ENCODE data around the gene KITLG.

Gene KITLG

DNA sequence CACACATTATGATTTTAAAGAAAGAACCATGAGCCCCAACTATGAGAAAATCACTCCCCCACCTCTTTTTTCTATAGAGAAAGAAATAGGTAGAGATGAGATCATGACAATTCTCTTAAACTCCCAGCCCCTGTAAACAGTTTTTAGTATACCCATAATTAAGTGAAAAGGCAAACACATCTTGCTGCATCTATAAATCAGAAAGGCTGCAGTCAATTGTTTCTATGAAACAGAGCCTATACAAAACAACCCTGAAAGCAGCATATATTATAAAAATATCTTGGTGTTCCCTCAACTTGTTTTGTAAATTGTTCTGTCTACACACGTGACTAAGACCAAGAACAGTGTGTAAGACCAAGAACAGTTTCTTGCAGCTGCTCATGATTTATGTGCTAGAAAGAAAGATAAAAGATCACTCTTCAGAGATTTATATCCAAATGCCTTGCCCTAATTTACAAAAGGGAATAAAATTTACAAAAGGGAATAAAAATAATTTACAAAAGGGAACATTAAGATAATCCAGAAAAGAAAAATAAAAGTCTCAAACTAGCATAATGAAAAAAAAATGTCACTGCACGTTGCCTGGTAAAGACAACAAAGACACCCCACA is 4.8 kb downstream of the KITLG start:
- DNase-seq (ENCODE audit: low read depth) = no peak

DNA sequence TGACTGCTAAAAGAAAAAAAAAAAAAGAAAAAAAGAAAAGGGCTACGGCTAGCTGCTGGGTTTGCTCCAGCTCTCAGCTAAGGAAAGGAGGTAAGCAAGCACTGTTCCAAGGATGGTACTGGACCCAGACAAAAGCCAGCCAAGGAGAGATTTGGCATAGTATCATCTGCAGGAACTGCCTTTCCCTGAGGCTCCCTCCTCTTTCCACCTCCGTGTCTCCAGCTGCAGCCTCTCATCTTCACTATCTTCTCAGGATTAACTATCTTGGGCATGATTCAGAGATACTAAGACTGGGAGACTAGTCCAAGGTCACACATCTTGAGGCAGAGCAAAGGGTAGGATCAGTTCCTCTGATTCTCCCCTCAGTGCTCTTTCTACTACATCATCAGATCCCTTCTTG is 6.0 kb downstream of the KITLG start:
- peak; percentile 57 for DNase-seq (ENCODE audit: low read depth)

DNA sequence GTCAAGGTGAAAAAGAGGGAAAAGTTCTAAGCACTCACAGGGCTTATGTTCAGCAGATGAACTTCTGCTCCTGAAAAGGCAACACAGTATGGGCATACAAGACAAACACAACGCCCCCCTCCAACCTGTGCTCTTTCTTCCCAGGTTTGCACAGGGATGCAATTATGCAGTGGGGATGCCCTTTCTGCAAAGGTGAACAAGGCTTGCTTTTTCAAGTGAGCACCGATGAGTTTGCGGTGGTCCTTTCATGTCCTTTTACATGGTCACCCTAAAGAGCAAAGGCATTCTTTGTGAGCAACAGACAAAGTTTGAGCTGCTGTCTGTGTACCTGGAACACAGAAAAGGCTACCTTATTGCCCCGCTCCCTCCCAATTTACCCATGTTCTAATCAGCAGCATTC is 6.7 kb downstream of the KITLG start:
- no peak for DNase-seq (ENCODE audit: low read depth)

DNA sequence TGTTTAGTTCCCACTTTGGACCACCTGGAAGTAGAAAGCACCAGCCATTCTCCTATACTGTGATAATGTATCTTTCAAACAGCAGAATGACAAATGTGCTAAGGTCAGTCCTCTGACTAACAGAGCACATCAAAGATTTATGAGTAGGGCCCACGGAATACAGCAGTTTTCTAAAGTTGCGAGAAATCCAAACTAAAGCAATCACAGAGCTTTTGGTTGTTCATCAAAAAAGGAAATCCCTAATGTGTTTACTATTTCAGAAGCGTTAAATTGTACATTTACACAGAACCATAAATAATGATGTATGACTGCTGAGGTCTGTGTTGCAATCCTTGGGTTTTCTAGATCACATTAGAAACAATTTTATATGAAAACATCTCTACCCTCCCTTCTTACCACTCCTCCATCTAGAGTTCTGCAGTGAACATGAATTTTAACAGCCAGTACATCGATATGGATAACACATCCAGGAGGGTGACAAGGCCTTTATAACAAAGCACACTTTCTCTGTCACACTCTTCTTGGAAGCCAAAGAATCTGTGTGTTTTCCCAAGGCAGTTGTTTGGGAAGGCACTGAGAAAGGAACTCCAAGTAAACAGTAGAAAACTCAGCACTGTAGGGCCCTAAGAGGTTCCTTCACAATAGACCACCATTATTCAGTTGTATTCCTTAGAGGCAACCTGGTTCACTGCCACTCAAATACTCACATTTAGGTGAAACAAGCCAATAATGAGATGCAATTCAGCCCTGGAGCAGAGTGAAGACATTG is 7.3 kb downstream of the KITLG start:
- DNase-seq (ENCODE audit: low read depth) = peak; percentile 38

DNA sequence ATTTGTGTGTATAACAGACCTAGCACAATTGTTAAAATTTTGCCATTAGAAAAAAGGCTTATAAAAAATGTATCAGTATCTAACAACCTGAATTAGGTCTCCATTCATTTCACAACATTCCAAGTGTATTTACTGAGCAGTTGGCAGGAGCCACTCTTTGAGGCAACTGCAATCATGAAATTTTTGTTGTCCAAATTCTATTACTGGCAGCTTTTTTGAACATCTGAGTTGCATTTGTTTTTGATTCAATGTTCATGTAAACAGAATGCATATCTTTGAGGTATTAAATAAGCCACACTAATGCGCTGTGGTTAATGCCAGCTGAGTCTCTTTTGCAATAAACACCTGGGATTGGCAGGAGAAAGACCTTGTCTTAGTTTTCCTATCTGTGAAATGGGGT is 8.7 kb downstream of the KITLG start:
- peak; percentile 27 for DNase-seq (ENCODE audit: low read depth)

DNA sequence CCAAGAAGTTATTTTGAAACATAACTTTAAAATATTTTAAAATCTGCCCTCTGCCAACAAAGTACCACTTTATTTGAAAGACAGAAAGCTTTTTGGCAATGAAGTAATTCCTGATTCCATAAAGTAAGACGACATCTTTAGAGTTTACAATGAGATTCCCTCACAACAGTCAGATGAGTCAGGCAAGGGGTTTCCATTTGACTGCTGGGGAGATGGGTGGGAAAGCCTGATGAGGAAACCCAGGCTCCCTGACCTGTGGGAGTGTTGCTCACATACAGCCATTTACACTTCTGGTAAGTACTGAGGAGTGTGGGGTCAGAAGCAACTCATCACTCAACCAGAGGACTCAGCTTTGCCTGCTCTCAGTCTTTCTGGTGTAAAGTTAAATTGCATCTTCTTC is 10.2 kb downstream of the KITLG start:
- DNase-seq (ENCODE audit: low read depth) = peak; percentile 67

DNA sequence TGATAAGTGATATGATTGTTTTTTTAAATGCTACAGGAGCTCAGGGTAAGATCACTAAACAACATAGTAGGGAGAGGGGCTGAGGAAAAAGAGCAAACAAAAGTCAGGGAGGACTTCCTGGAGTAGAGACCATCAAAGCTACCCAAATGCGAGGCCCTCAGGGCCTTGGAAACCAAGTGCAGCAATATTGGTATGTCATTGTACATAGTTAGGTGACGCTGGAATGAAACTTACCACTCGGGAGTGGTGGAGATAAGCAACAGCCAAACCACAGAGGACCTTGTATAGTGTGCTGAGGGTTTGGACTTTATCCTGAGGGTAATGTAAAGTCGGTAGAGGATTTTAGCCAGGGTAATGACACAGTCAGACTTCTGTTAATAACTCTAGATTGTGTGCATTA is 13.8 kb downstream of the KITLG start:
- peak; percentile 60 for DNase-seq (ENCODE audit: low read depth)

DNA sequence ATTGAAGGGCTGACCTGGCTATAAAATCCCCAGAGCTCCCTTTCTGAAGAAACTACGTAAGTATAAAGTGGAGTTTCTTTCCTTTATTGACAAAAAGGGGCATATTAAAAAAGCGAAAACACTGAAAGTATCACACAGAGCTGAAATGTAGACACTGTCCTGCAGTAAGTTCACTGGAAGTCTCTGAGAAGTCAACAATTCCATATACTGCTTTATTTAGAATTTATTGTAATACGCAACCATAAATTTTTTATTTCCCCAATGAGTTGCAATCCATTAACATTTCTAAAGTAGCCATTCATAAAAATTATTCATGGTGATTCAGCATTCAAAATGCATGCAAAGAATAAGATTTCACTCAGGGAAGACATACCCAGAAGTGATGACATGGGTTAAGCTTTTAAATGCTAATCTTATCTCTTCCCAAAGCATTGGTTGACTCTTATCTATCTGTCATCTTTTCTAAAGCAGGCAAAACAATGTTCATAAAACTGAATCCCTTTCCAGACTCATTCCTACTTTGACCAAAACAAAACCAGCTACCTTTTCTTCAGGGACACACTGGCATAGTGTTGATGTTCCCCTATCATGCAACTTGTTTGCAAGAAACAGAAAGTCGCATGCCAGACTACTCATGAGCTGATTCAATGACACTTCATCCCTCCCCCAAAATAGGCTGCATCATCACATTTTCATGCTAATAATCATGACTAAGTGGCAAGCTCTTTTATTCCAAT is 17.3 kb downstream of the KITLG start:
- DNase-seq (ENCODE audit: low read depth) = peak; percentile 81

DNA sequence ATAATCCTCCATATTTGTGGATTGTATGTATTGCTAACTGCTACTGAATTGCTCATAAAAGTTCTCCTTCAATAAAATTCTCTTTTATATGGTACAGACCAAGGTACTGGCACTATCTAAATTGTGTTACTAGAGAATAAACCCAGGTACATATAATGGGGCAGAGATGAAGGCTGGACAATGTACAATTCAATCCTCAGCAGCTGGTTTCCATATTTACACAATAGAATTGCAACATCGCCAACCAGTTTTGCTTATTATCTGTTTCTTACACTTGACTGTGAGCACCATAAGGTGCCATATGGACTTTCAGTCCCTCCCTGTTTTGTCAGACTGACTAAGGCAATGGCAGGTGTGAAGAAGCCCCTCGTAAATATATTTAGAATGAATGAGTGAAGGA is 18.1 kb downstream of the KITLG start:
- DNase-seq (ENCODE audit: low read depth) = no peak

DNA sequence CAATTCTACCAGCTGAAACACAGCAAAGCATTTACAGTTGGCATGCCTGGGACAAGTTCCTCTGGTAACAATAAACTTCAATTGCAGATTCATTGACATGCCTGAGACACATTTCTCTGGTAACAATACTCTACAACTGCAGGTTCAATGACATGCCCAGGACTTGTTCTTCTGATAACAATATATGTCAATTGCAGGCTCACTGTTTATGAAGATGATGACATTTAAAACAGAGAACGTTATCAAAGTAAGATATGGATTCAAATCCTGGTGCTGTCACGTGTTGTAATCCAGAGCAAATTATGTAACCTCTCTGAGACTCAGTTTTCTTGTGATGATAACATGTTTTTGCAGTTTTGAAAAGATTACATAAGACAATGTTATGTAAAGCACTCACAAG is 20.5 kb downstream of the KITLG start:
- DNase-seq (ENCODE audit: low read depth) = peak; percentile 20

DNA sequence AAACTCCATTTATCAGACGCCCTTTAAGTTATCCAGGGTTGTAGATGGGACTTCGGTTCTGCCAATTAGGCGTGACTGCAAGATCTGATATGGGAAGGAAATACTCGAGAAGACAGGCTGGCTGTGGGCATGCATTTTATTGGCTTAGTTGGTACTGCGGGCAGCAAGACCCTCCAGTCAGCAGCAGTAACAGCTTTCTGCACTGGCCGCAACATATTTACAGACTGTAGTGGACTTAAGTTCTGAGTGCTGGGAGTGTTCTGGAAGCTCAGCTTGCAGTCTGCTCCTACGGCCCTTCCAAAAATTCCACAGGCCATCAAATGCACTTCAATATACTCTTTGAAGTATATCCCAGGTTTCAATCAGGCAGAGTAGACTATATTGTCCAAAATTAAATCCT is 21.1 kb downstream of the KITLG start:
- no peak for DNase-seq (ENCODE audit: low read depth)

DNA sequence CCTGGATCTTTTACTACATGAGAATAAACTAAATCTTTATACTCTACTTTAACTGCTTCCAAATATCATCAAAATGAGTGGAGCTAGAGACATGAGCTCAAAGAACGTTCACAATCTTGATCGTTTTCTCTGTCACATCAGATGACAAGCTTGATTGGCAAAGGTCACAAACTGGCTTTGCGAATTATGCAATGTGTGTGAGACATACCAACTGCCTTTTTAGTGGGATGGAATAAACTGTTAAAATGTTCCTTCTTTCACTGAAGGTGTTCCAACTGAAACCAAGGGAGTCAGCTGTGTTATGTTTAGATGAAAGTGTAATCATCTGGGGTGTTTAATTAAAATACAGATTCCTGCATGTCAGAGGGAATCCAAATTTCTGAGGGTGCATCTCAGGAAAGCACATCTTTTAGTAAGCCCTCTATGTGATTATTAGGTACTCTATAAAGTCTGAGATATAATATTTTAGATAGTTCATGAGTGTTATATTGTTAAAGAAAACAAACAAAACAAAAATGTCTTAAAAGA is 21.9 kb downstream of the KITLG start:
- no peak for DNase-seq (ENCODE audit: low read depth)

DNA sequence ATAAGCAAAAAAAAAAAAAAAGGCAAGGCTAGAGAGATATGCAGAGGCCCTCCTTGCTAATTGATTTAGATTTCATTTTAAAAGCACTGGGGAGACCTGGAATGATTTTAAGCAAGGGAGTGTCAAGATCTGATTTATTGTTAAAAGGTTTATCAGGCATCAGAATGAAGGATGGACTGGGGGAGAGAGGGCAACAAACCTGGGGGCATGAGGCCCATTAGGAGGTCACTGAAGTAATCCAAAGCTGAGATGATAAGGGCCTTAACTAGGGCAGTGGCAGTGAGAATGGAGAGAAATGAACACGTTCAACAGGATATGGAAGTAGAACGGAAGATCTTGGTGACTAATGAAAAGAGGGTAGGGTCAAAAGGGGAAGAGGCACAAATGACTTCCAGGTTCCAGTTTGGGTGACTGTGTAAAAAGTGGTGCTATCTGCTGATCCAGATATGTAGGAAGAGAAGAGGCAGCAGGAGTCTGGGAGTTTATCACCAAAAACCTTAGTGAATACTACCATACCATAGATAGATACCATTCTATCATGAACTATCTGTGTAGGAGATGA is 24.0 kb downstream of the KITLG start:
- peak; percentile 18 for DNase-seq (ENCODE audit: low read depth)

DNA sequence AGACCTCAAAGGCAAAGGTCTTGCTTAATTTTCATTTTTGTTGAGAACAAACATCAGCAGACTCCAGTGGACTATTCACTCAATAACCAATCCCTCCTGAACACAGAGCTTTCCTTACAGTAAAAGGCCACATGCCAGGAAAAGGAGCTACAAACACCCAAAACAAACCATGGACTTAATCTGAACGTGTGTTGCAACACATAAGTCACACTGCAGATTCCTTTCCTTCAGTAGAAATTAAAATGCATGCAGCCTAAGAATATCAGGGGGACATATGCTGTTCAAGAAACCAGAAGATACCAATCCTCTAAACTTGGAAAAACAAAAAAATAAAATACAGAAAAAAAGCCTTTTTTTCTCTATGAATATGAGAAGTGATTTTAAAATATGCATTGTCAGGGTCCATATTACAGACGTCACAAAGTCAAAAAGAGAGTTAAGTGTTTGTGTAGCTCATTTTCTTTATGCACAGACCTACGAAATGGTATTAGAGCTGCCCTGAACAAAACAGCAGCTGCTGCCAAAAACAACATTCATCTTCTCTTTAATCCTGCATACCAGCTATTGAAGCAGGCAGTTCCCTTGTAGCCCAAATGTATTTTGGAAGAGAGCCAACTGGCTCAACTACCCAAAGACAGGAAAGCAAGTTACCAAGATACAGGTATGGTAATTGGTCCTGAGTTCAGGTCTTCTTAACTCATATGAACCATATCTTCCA is 26.2 kb downstream of the KITLG start:
- peak; percentile 84 for DNase-seq (ENCODE audit: low read depth)

DNA sequence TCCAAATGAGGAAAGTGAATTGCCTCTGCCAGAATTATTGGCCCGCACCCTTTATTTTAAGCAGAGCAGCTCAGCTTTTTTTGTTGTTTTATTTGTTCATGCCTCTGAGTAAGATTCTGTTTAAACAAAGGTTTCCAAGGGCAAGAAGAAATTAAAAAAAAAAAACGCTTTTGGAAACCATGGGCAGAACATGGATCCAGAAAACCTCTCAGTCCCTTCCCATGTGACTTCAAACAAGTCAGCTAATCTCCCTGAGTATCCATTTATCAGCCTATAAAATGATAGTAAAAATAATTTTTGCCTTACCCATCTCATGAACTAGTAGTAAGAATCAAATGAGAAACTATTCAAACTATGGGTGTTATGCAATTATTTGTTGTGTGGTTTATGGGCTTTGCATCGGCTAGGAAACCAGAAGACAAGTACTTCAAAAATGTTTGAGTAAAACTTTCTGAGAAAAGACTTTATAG is 27.6 kb downstream of the KITLG start:
- DNase-seq (ENCODE audit: low read depth) = peak; percentile 90

DNA sequence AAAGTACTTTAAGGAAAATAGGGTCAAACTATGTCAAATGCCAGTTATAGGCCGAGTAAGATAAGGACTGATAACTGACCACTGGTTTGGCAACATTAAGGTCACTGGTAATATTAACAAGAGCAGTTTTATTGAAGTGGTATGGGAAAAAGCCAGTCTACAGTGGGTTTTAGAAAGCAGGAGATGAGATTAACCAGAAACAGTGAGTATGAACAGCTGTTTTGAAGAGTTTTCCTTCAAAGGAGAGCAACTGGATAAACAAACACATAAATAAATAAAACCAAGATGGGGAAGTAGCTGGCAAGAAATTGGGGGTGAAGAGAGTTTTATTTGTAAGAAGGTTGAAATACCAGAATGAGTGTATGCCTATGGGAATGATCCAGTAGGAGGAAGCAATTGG is 30.3 kb downstream of the KITLG start:
- DNase-seq (ENCODE audit: low read depth) = no peak

DNA sequence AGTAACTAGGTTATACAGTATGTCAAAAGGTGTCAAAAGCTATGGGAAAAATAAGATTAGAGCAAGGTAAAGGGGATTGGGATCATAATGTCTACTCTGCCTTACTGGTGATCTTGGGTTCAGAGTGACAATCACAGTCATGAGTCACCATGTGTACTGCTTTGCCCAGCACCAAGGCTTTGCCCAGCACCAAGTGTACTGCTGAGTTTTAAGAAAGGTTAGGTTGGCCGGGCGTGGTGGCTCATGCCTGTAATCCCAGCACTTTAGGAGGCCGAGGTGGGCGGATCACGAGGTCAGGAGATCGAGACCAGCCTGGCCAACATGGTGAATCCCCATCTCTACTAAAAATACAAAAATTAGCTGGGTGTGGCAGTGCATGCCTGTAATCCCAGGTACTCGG is 32.3 kb downstream of the KITLG start:
- peak; percentile 19 for DNase-seq (ENCODE audit: low read depth)

DNA sequence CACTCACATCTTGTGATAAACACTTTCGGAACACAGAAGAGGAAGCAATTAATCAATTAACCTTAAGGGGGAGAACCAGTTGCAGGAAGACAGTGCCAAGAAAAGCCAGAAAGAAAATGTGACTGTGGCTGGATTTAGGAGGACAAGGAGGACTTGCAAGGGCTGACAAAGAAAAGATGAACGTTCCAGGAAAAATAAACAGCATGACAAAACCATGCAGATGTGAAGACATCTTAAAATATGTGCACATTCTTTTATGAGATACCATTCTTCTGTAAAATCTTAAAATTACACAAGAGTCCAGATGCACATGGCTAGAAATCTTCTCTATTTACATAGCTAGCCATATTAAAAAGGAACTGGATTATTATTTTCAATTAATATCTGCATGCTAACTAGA is 33.4 kb downstream of the KITLG start:
- peak; percentile 86 for DNase-seq (ENCODE audit: low read depth)

DNA sequence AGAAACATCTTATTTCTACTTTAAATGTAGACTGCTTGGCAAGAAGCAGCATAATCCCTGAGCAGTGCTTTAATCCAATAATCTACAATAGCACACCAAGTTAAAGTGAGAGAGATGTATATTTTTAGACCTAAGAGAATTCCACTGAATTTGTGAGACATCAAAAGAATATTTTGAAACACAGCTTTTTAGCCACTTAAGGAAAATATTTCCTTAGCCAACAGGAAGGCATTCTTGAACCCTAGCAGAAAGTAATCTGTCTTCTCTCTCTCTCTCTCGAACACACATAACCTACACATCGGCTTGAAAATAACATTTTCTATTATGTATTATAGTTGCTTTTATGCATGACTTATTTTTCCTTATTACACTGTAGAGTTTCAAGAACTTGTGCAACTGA is 34.0 kb downstream of the KITLG start:
- peak; percentile 43 for DNase-seq (ENCODE audit: low read depth)

DNA sequence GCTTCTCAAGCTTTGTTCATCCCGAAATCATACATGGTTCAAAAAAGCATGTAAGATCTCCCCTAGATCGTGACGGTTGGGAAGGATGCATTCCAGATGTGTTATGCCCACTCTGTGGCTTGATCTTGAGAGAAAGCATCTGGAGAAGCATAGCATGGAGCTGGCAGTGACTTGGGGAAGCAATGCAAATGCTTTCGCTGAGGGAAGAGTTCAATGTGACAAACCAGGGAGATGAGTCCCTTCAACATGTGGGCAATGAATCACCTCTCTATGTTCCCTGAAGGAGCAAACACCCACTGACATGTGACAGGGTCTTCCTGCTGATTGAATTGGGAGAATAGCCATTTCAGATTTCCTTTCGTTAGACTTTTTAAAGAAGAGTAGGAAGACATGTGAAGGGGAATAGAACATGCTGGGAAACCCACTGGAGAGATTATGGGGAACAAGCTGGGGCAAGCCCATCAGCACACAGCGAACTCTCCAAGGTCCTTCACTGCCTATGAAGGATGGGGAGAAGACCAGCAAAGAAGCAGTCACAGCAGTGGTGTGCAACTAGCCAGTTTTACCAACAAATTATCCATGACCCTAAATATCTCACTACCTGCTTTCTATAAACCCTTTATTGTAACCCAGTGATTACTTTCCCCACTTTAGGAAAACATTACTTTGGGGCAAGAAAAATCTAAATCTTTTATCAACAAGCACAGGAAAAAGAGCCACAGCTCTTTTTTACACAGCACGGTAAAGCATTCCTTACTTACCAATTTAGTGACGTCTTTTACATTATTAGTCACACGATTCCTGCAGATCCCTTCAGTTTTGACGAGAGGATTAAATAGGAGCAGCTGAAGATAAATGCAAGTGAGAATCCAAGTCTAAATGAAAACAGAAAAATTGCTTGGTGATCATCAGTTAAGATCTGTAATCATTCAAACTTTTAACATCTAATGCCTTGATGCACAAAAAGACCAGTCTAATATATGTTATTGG is 35.0 kb downstream of the KITLG start:
- DNase-seq (ENCODE audit: low read depth) = peak; percentile 66

DNA sequence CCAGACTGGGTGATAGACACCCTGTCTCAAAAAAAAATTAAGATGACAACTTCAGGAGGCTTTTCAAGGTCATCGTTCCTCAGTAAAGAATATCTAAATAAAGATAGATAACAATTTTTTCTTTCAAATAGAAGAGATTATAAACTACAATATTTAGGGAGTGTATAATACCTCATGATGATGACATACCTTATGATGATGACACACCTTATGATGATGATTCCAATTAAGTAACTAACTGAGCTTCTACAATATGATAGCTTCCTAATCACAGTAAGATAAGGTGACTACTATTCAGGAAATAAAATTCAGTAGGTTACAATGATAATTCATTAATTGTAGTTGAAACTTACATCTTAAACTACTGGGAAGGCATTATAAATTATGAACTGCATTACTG is 40.4 kb downstream of the KITLG start:
- DNase-seq (ENCODE audit: low read depth) = no peak
